IMR-90 (cell line): ENCODE measurements around the gene TJP1. TPM values are rescaled to one million over a fixed set of nuclear protein-coding genes. Genes with fewer than 3 reads are reported as not detected.

ENCODE experiments used
- ATAC-seq: fragments of 200-7000 bp; cut with Tn5 transposase; 2 replicates; pipeline ENCODE4 v1.9.1; 2020; ENCODE audit warnings: low read depth, mild to moderate bottlenecking, moderate library complexity
- BruUV-seq: library from RNA; stranded (reverse); fragments of 400-500 nt; replicated peaks from 2 replicates; lab custom pipeline; 2021; lab: Mats Ljungman, UMichigan
- CTCF ChIA-PET: fragments of 300-600 bp; formaldehyde crosslinking; extraction: SDS; loops from one replicate; lab custom pipeline; 2021; ENCODE audit warnings: antibody characterized with exemption; lab: Yijun Ruan, JAX
- POLR2A ChIA-PET: fragments of 300-600 bp; sonication (Branson Sonifier 250); formaldehyde crosslinking; loops from one replicate; lab custom pipeline; 2022; ENCODE audit warnings: antibody characterized with exemption; ENCODE audit not compliant: unreplicated experiment; lab: Charles Lee
- DNase-seq: peaks from one replicate; pipeline ENCODE4 v3.0.0; 2013
- H2AFZ ChIP-seq: replicated peaks from 2 replicates; pipeline ENCODE3; 2013; ENCODE audit warnings: low read length, mild to moderate bottlenecking; ENCODE audit not compliant: poor library complexity
- H2AK5ac ChIP-seq: 2 replicates; pipeline ENCODE4 v1.6.1; 2013; ENCODE audit warnings: low read depth, low read length, inconsistent platforms
- H2AK9ac ChIP-seq: replicated peaks from 2 replicates; pipeline ENCODE3; 2013; ENCODE audit warnings: mild to moderate bottlenecking, low read depth, low read length, moderate library complexity; ENCODE audit not compliant: poor library complexity
- H2BK120ac ChIP-seq: 2 replicates; pipeline ENCODE4 v1.6.1; 2013; ENCODE audit warnings: low read depth, low read length, inconsistent platforms
- H2BK15ac ChIP-seq: 3 replicates; pipeline ENCODE4 v1.6.1; 2013; ENCODE audit warnings: low read depth, low read length, inconsistent platforms
- H2BK20ac ChIP-seq: 2 replicates; pipeline ENCODE4 v1.6.1; 2013; ENCODE audit warnings: low read depth, mild to moderate bottlenecking, inconsistent platforms, low read length, moderate library complexity
- H2BK5ac ChIP-seq: 2 replicates; pipeline ENCODE4 v1.6.1; 2013; ENCODE audit warnings: mild to moderate bottlenecking, low read depth, low read length, inconsistent platforms; ENCODE audit not compliant: poor library complexity, severe bottlenecking
- H3K14ac ChIP-seq: replicated peaks from 2 replicates; pipeline ENCODE4 v1.6.1; 2013; ENCODE audit warnings: low read depth, low read length, inconsistent platforms
- H3K18ac ChIP-seq: 2 replicates; pipeline ENCODE4 v1.6.1; 2013; ENCODE audit warnings: low read depth, low read length, control low read depth
- H3K23ac ChIP-seq: 2 replicates; pipeline ENCODE4 v1.6.1; 2013; ENCODE audit warnings: low read depth, low read length, inconsistent platforms
- H3K27ac ChIP-seq: 2 replicates; pipeline ENCODE4 v1.5.1; 2013; ENCODE audit warnings: mild to moderate bottlenecking, control low read depth, low read length; ENCODE audit not compliant: insufficient read depth
- H3K27me3 ChIP-seq: 2 replicates; pipeline ENCODE4 v1.6.1; 2013; ENCODE audit warnings: low read length; ENCODE audit not compliant: control insufficient read depth, insufficient read depth
- H3K36me3 ChIP-seq: 2 replicates; pipeline ENCODE4 v1.6.1; 2013; ENCODE audit warnings: low read length, mixed read lengths; ENCODE audit not compliant: control insufficient read depth, insufficient read depth
- H3K4ac ChIP-seq: 2 replicates; pipeline ENCODE4 v1.6.1; 2013; ENCODE audit warnings: low read depth, low read length, inconsistent platforms
- H3K4me1 ChIP-seq: 2 replicates; pipeline ENCODE4 v1.6.1; 2013; ENCODE audit warnings: low read length, mixed read lengths; ENCODE audit not compliant: control insufficient read depth, insufficient read depth
- H3K4me2 ChIP-seq: 2 replicates; pipeline ENCODE4 v1.6.1; 2013; ENCODE audit warnings: low read depth, mild to moderate bottlenecking, control low read depth, low read length, moderate library complexity
- H3K4me3 ChIP-seq: 2 replicates; pipeline ENCODE4 v1.5.1; 2013; ENCODE audit warnings: low read depth, mild to moderate bottlenecking, control low read depth, low read length, moderate library complexity; ENCODE audit not compliant: insufficient read depth
- H3K56ac ChIP-seq: 2 replicates; pipeline ENCODE4 v1.6.1; 2013; ENCODE audit warnings: low read length, inconsistent platforms; ENCODE audit not compliant: insufficient read depth; ENCODE audit errors: extremely low read depth
- H3K79me1 ChIP-seq, 2 experiments: 2 replicates each; pipeline ENCODE4 v1.6.1; 2013; ENCODE audit warnings: low read length in 2 of 2, inconsistent platforms in 1 of 2, low read depth in 1 of 2
- H3K9ac ChIP-seq: 2 replicates; pipeline ENCODE4 v1.6.1; 2013; ENCODE audit warnings: low read depth, low read length, control low read depth
- H3K9me1 ChIP-seq: 2 replicates; pipeline ENCODE4 v1.6.1; 2013; ENCODE audit warnings: low read length, inconsistent platforms; ENCODE audit not compliant: insufficient read depth
- H3K9me3 ChIP-seq: 2 replicates; pipeline ENCODE4 v1.6.1; 2013; ENCODE audit warnings: low read length; ENCODE audit not compliant: control insufficient read depth, insufficient read depth
- H4K20me1 ChIP-seq: 2 replicates; pipeline ENCODE4 v1.6.1; 2013; ENCODE audit warnings: low read length, inconsistent platforms; ENCODE audit not compliant: insufficient read depth
- H4K5ac ChIP-seq: 2 replicates; pipeline ENCODE4 v1.6.1; 2013; ENCODE audit warnings: mild to moderate bottlenecking, low read depth, low read length, control low read depth
- H4K8ac ChIP-seq, 2 experiments: 2 replicates each; pipeline ENCODE4 v1.6.1; 2013; ENCODE audit warnings: low read depth in 2 of 2, low read length in 2 of 2, control low read depth in 1 of 2, inconsistent platforms in 1 of 2
- H4K91ac ChIP-seq: 2 replicates; pipeline ENCODE4 v1.6.1; 2013; ENCODE audit warnings: low read depth, low read length, inconsistent platforms; ENCODE audit not compliant: insufficient read depth
- BHLHE40 ChIP-seq: fragments of 150-350 bp; IDR thresholded peaks from 2 replicates; pipeline ENCODE4 v1.6.1; 2016; ENCODE audit warnings: mild to moderate bottlenecking, low read depth, low read length
- CEBPB ChIP-seq: IDR thresholded peaks from 2 replicates; pipeline ENCODE4 v1.6.1; 2012; ENCODE audit warnings: low read depth, low read length, improper control_type of control experiment
- MAFK ChIP-seq: IDR thresholded peaks from 2 replicates; pipeline ENCODE4 v1.6.1; 2012; ENCODE audit warnings: low read depth, low read length, improper control_type of control experiment
- MXI1 ChIP-seq: IDR thresholded peaks from 2 replicates; pipeline ENCODE4 v1.6.1; 2012; ENCODE audit warnings: low read depth, mild to moderate bottlenecking, low read length, moderate library complexity, borderline replicate concordance
- POLR2A ChIP-seq: IDR thresholded peaks from 2 replicates; pipeline ENCODE4 v1.6.1; 2012; ENCODE audit warnings: mild to moderate bottlenecking, low read depth, low read length
- RAD21 ChIP-seq: IDR thresholded peaks from 2 replicates; pipeline ENCODE4 v1.6.1; 2012; ENCODE audit warnings: low read length, improper control_type of control experiment
- RFX5 ChIP-seq: IDR thresholded peaks from 2 replicates; pipeline ENCODE4 v1.8.0; 2012; ENCODE audit warnings: low read depth, mild to moderate bottlenecking, low read length, moderate library complexity
- SMC3 ChIP-seq: fragments of 150-350 bp; IDR thresholded peaks from 2 replicates; pipeline ENCODE4 v1.6.1; 2016; ENCODE audit warnings: low read depth, mild to moderate bottlenecking, antibody characterized with exemption, low read length, moderate library complexity
- USF2 ChIP-seq: fragments of 150-350 bp; IDR thresholded peaks from 2 replicates; pipeline ENCODE4 v1.6.1; 2017; ENCODE audit warnings: mild to moderate bottlenecking, antibody characterized with exemption, low read length, low read depth
- WGBS, 2 experiments: methylation state at CpG; one replicate each; pipeline versions ENCODE4 v1.1.5 to v1.1.7; 2013; ENCODE audit warnings: missing lambda C conversion rate in 2 of 2; ENCODE audit not compliant: insufficient read length in 1 of 2; ENCODE audit errors: extremely low coverage in 2 of 2; 5-methylcytosine and 5-hydroxymethylcytosine counted together
- dilution Hi-C: fragments of 300-500 bp; cut with HindIII; formaldehyde crosslinking; loops from one replicate; pipeline ENCODE4 v1.14.3; 2018; ENCODE audit warnings: low sequenced_read_pairs; ENCODE audit not compliant: unreplicated experiment
- in situ Hi-C: fragments of 300-500 bp; cut with MboI; formaldehyde crosslinking; loops from 3 replicates; pipeline ENCODE4 v1.14.3; 2019; ENCODE audit warnings: low sequenced_read_pairs, inconsistent platforms, mixed read lengths
- intact Hi-C: fragments of 100-400 bp; cut with micrococcal nuclease; formaldehyde crosslinking; loops from 2 replicates; pipeline ENCODE4 v1.10.0; 2022
- polyA plus RNA-seq, 3 experiments: library from polyadenylated mRNA; depleted of rRNA; stranded (reverse); fragments of >200 nt; gene quantifications; 2 replicates each; pipeline ENCODE4 v1.2.3, GENCODE V29; 2012; ENCODE audit warnings: low replicate concordance in 1 of 3
- total RNA-seq: library from RNA; depleted of rRNA; stranded (reverse); fragments of >200 nt; gene quantifications from 2 replicates; pipeline ENCODE4 v1.2.3, GENCODE V29; 2012
- TF ChIP-seq, protein P1 (sequence below): conservative IDR thresholded peaks from 2 replicates; pipeline ENCODE4 v1.5.1; 2012; ENCODE audit warnings: mild to moderate bottlenecking, low read depth, low read length, improper control_type of control experiment

TJP1 gene
- total and polyA plus RNA-seq, 2 of the 4 experiments (the other 2 are of a cell fraction) = 42.2 to 43.4 TPM

DNA sequence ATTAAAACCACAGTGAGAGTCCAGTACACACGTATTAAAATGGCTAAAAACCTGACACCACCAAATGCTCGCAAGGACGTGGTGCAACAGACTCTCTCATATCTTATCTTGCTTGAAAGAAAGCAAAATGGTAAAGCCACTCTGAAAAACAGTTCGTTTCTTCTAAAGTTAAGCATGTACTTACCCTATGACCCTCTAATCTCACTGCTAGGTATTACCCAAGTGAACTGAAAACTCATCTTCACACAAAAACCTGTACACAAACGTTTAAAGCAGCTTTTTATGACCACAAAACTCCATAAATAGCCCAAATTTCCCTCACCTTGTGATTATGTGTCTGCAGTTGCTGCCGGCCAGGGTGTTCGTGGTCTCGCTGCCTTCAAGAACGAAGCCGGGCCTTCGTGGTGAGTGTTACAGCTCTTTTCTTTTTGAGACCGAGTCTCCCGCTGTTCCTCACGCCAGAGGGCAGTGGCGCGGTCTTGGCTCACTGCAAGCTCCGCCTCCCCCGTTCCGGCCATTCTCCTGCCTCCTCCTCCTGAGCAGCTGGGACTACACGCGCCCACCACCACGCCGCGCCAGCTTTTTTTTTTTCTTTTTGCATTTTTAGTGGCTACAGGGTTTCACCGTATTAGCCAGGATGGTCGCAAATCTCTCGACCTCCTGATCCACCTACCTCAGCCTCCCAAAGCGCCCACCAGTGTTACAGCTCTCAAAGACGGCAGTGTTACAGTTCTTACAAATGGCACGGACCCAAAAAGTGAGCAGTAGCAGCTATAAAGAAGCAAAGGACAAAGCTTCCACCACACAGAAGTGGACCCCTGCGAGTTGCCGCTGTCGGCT, 165.4 kb downstream of the TJP1 start:
- Histone ChIP-seq H3K4me3 (no peak overlapping the region), H3K36me3 (no peaks in the 10 kb centered on the region), H4K8ac (no peak overlapping the region), H2BK120ac (no peak overlapping the region), H3K27me3 (no peaks in the 10 kb centered on the region; the same call in 1 of the 2 replicates), H4K91ac (no peak overlapping the region), H3K23ac (no peak overlapping the region), H4K20me1 (no peaks in the 10 kb centered on the region), H3K9ac (no peak overlapping the region), H3K14ac (no peak overlapping the region), H3K4me1 (no peaks in the 10 kb centered on the region), H2AK5ac (no peak overlapping the region), H2BK15ac (no peak overlapping the region), H2AK9ac (no peak overlapping the region), H2BK5ac (no peak overlapping the region), H4K5ac (no peak overlapping the region), H2BK20ac (no peak overlapping the region), H3K27ac (no peak overlapping the region), H3K4me2 (no peak overlapping the region), H3K18ac (no peak overlapping the region), H3K9me3 (no peaks in the 10 kb centered on the region; the same call in 1 of the 2 replicates), H3K56ac (no peak overlapping the region), H3K4ac (no peak overlapping the region), H3K79me1 (no peaks in the 10 kb centered on the region), H2AFZ (no peak overlapping the region), H3K9me1 (no peaks in the 10 kb centered on the region)
- BruUV-seq = no TSS peak
- ATAC-seq = no peak
- in situ Hi-C loops = loop anchor here (25.0 kb wide), 1 partner anchor 405 kb away; no protein-coding TSS in a partner anchor
- DNase-seq = no peak
- ChIA-PET CTCF (no interaction called here), POLR2A (interaction anchor here (0.7 kb wide), 1 partner anchor 17 kb away, joined by 9 read pairs; no protein-coding TSS in a partner anchor)
- intact Hi-C loops = no loop called here
- no peak for TF ChIP-seq BHLHE40
- no peak for TF ChIP-seq RFX5
- TF ChIP-seq SMC3 = no peak
- no peak for TF ChIP-seq CEBPB
- no peak for TF ChIP-seq USF2
- no peak for TF ChIP-seq RAD21
- TF ChIP-seq MXI1 = no peak
- no peak for TF ChIP-seq MAFK
- TF ChIP-seq, protein P1, sequence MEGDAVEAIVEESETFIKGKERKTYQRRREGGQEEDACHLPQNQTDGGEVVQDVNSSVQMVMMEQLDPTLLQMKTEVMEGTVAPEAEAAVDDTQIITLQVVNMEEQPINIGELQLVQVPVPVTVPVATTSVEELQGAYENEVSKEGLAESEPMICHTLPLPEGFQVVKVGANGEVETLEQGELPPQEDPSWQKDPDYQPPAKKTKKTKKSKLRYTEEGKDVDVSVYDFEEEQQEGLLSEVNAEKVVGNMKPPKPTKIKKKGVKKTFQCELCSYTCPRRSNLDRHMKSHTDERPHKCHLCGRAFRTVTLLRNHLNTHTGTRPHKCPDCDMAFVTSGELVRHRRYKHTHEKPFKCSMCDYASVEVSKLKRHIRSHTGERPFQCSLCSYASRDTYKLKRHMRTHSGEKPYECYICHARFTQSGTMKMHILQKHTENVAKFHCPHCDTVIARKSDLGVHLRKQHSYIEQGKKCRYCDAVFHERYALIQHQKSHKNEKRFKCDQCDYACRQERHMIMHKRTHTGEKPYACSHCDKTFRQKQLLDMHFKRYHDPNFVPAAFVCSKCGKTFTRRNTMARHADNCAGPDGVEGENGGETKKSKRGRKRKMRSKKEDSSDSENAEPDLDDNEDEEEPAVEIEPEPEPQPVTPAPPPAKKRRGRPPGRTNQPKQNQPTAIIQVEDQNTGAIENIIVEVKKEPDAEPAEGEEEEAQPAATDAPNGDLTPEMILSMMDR = no peak
- TF ChIP-seq POLR2A = no peak
- dilution Hi-C loops = no loop called here
- 81% methylated on average over 17 of the region's 33 CpGs; no CpG with 5 or more reads in 1 of the 2 experiments for WGBS, 2 experiments
